HG02571 (cell line): Measurements from ENCODE around the gene NT5C2.
"Not testable (repeated sequence)": the region's sequence is repeated elsewhere in the genome, so short reads cannot be mapped to it uniquely, and the experiment has no call there.

ENCODE experiments used
- ATAC-seq: cut with Tn5 transposase; IDR thresholded peaks from one replicate; pipeline ENCODE4 v1.9.1; 2021; ENCODE audit warnings: mild to moderate bottlenecking, moderate library complexity; ENCODE audit not compliant: unreplicated experiment

NT5C2 gene

DNA sequence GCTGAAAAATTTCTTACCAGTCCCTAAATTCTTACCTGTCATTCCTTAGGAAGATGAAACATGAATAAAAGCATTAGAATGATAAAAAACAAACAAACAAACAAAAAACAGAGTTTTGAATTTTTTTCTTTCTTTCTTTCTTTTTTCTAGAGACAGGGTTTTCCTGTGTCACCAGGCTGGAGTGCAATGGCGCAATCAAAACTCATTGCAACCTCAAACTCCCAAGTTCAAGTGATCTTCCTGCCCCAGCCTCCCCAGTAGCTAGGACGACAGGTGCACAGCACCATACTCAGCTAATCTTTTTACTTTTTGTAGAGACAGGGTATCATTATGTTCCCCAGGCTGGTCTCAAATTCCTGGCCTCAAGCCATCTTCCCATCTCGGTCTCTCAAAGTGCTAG lies 26.5 kb downstream of the NT5C2 start:
- no peak for ATAC-seq

DNA sequence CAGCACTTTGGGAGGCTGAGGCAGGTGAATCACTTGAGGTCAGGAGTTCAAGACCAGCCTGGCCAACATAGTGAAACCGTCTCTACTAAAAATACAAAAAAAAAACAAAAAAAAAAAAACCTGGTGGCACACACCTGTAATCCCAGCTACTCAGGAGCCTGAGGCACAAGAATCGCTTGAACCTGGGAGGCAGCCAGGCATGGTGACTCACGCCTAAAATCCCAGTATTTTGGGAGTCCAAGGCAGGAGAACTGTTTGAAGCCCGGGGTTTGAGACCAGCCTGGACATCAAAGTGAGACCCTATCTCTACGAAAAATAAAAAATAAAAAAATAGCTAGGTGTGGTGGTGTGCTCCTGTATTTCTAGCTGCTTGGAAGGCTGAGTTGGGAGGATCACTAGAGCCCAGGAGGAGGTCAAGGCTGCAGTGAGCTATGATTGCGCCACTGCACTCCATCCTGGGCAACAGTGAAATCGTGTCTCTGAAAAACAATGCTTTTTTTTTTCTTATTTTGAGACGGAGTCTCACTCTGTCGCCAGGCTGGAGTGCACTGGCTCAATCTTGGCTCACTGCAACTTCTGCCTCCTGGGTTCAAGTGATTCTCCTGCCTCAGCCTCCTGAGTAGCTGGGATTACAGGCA lies 29.2 kb downstream of the NT5C2 start:
- not testable (repeated sequence) for ATAC-seq

DNA sequence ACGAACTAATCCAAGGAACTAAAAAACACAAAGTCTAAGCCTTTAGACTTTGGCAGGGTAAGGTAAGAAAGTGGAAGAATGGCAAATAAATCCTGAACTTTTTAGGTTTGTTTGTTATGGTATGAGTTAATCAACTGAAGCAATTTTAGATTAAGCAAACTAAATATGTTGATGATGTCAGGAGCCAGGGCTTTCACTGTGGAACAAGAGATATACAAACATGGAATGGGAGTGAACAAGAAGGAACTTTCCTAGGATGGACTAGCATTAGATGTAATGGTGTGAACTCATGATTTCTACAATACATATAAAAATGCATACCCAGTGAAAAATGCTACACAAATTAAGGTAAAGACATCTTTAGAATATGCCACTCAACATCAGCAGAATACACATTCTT lies 35.8 kb downstream of the NT5C2 start:
- no peak for ATAC-seq

DNA sequence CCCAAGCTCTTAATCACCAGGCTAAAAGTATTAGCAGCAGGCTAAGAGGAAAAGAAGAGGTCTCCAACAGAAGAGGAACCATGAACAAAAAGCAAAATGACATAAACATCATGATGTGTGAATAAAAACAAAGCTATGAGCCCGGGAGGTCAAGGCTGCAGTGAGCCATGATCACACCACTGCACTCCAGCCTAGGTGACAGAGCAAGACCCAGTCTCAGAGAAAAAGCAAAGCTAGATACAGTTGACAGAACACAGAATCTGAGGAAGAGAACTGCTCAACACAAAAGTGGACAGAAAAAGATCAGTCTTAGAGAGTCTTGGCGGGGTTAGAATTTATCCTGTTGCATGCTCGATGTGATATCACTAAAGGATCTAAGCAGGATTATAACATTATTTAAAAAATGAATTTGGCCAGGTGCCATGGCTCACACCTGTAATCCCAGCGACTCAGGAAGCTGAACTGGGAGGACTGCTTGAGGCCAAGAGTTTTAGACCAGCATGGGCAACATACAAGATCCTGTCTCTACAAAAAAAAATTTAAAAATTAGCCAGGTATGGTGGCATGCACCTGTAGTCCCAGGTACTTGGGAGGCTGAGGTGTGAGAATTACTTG lies 37.5 kb downstream of the NT5C2 start:
- ATAC-seq: no peak

DNA sequence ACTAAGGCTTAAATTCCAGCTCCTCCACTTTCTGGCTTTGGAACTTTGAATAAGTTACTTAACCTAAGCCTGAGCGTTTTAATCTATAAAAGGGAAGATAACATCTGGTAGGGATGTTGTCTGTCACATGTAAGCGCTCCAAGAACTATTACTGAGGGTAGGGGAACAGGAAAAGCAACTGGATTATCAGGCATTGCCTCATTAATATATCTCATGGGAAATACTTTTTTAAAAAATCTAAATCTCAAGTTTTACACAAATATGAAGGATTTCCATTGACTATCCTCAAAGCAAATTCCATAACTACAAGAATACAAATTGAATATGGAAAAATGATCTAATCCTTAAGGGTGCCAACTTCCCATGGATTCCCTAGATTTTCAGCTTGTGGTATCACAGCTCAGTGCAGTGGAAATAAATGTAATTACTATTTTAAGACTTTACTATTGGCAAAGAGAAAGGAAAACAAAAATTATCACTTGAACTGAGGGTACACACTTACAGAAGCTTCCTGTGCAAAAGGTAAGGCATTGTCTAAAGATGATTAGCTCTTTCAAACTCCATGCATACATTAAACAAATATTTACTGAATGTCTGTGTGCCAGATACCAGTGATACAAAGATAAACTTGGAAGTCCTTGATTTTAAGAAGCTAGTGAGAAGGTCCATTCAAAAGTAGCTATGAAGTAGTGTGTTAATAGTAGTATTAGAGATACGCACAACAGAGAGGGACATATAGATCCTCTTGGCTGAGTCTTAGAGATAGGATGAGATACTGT lies 38.4 kb downstream of the NT5C2 start:
- ATAC-seq: no peak

DNA sequence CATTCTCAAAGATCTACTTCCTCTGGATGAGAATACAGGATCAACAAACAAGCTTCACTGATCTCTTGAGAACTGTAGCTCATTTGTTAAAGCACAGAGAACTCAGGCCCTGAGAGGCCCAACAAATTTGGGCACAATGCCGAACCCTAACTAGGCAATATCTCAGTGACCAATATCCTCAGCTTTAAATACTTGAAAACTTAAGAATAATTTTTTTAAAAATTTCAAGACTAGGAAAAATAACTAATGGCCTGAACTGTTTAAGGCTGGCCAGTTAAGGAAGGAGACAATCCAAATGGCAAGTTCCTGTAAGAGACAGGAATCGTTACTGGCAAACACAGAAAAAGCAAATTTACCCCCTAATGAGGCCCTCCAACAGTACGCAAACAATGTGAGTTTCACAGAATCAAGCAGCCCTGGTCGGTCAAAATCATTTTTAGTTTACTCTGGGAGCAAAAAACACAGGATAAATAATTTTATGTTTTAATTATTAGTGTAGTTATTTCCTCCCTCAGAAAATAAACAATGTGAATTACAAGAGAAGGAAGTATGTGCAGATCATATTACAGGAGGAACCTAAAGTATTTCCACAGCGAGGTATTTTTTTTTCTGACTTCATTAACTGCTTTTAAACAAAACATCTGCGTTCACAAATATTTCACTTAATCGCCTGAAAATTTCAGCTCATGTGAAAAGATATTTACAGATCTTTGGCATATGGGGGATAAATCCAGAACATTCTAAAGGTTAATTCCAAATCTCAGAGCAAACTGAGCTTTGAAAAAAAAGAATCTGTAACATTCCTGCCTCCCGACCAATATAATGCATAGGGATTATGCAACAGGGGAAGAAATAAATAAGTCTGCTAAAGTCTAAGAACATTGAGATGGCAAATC lies 39.5 kb downstream of the NT5C2 start:
- no peak for ATAC-seq

DNA sequence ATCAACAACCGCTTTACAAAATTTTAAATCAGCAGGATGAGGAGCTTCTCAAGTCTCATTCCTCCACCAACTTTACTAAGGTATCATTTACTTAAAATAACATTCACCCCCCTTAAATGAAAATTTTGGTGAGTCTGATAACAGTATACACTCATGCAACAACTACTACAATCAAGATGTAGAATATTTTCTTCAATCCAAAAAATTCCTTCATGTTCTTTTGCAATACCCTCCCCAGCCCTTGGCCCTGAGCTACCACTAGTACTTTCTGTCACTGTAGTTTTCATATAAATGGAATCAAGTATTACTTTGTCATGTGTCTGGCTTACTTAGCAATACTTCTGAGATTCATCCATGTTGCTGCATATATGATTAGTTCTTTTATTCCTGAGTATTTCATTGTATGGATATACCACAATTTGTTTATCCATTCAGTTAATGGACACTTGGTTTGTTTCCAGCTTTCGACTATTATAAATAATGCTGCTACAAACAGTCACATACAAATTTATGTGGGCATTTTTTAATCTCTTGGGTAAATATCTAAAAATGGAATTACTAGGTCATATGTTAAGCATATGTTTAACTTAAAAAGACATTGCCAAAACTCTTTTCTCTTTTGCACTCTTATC lies 43.0 kb downstream of the NT5C2 start:
- no peak for ATAC-seq

DNA sequence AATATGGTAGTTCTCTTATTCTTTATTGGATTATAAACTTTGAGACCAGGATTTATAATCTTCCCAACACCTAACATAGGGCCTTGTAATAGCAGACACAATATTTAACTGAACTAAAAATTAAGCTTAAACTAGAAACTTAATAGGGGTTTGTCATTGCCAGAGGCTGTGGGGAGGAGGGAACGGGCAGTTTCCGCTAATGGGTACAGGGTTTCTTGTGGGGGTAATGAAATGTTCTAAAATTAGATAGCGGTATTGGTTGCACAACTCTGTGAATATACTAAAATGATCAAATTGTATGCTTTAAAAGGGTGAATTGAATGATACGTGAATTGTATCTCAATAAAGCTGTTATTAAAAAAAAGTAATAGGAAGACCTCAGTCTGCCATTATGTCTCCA lies 45.4 kb downstream of the NT5C2 start:
- ATAC-seq: no peak

DNA sequence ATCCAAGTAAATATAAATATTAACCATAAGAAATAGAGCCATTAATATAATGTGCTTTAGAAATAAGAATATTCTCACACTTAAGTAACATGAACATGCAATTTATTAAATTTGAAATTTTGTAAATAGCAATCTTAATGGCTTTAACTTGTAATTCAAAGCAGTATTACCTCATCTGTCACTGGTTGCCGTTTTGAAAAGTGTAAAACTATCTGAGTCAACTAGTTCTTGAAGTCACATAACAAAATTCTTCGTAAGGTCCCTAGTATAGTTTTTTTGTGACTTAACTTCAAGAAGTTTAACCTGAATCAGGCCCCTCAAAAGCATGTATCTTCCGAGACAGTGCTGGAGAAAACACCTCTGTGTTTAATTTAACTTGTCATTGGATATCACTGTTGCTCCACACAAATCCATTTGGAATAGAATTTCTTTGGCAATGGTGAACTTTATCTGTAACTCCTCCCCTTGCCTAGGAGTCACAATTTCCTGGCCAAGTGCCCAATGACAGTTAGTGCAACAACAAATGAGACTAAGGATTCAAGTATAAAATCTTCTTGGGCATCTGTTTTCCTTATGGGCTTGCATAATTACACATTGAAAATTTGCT lies 47.1 kb downstream of the NT5C2 start:
- ATAC-seq: no peak

DNA sequence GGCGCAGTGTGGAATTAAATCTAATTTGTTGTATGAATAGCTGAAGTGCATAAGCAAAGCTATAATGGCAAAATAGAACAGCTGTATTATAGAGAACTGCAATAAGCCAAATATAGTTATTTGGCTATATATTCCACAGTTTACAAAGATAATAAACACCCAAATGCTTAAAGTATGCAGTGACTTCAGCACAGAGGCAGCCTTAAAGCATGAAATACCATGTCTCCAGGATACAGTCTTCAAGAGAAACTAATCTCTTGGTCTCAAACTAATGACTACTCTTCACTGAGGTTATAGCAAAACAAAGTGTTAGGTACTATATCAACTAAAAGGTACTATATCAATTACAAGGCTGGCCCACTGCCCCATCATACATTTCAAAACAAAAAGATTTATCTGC lies 48.0 kb downstream of the NT5C2 start:
- ATAC-seq: no peak

DNA sequence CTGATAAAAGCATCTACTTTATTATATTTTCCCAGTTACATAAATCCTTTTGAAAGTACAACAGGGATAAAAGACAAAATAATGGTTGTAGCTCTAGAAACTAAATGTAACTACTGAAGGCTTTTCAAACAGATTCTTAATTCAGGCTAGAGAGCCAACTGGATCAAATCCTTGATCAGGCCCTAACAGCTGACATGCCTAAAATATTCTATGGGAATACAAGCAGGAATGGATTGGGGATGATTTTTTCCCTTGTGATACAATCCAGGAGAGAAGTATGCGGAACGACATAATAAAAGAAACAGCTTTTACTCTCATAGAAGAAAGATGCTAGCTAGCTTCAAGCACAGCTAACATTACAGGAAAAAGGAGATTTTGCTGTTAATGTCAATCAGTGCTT lies 49.0 kb downstream of the NT5C2 start:
- ATAC-seq: no peak

DNA sequence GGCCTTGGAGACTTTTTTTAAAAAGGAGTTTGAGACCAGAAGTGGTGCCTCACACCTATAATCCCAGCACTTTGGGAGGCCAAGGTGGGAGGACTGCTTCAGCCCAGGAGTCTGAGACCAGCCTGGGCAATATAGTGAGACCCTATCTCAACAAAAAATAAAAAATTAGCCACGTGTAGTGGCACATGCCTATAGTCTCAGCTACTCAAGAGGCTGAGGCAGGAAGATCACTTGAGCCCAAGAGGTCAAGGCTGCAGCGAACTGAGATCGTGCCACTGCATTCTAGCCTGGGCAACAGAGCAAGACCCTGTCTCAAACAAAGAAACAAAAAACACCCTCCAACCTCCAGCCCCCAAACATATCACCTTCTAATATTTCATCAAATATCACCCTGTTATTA lies 49.4 kb downstream of the NT5C2 start:
- ATAC-seq: not testable (repeated sequence)

DNA sequence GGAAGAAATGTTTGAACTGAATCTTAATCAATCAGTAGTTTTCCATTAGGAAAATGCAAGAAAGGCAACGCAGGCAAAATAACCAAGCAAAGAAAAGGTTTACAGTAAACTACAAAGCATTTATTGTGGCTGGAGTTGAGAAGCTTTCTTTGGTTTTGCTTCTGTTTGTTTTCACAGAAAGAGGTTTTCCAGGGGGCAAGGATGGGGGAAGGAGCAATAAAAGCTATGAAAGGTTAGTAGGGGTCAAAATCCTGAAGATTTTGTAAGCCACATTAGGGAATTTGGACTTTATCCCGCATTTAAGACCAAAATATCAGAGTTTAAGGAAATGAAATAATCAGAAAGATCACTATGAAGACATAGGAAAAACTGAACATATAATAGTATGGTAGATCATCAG lies 51.1 kb downstream of the NT5C2 start:
- no peak for ATAC-seq

DNA sequence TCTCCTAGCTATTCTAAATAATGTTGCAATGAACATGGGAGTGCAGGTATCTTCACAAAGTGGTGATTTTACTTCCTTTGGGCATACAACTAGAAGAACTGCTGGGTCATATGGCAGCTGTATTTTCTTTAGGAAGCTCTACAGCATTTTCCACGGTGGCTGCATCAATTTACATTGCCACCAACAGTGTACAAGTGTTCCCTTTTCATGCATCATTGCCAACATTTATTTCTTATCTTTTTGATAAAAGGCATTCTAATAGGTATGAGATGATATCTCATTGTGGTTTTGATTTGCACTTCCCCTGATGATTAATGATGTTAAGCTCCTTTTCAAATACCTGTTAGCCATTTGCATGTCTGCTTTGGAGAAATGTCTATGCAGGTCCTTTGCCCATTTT lies 52.6 kb downstream of the NT5C2 start:
- ATAC-seq: no peak

DNA sequence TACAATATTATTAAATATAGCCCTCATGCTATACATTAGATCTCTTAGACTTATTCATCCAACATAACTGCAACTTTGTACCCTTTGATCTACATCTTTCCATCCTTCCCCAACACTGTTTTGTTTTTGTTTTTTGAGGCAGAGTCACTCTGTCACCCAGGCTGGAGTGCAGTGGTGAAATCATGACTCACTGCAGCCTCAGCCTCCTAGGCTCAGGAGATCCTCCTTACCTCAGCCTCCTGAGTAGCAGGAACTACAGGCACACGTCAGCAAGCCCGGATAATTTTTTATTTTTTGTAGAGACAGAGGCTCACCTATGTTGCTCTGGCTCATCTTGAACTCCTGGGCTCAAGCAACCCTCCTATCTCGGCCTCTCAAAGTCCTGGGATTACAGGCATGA lies 53.3 kb downstream of the NT5C2 start:
- ATAC-seq: no peak

DNA sequence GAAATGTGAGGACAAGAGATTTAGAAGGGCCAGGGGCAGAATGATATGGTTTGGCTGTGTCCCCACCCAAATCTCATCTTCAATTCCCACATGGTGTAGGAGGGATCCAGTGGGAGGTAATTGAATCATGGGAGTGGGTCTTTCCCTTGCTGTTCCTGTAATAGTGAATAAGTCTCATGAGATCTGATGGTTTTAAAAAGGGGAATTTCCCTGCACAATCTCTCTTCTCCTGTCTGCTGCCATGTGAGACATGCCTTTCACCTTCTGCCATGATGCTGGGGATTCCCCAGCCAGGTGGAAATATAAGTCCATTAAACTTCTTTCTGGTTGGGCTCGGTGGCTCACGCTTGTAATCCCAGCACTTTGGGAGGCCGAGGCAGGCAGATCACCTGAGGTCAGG lies 57.9 kb downstream of the NT5C2 start:
- ATAC-seq: not testable (repeated sequence)

DNA sequence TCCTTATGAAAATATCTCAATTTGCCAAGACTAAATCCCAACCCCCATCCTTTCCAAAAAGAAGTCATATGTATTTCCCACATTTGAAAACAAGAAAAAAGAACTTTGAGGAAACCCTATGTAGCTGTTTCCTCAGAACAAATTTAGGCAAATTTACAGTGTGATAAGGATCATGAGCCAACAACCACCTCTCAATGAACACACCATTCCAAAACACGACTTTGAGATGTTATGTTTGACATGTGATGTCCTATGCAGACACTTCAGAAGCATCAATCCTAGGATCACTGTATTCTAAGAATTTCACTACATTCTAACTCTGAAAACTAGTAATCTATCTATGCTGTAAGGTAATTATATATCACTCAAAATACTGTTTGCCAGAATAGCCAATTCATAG lies 62.2 kb downstream of the NT5C2 start:
- no peak for ATAC-seq

DNA sequence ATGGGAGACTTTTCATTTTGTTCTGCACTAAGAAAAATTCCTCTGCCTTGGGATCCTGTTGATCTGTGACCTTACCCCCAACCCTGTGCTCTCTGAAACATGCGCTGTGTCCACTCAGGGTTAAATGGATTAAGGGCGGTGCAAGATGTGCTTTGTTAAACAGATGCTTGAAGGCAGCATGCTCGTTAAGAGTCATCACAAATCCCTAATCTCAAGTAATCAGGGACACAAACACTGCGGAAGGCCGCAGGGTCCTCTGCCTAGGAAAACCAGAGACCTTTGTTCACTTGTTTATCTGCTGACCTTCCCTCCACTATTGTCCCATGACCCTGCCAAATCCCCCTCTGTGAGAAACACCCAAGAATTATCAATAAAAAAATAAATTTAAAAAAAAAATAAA lies 62.9 kb downstream of the NT5C2 start:
- not testable (repeated sequence) for ATAC-seq

DNA sequence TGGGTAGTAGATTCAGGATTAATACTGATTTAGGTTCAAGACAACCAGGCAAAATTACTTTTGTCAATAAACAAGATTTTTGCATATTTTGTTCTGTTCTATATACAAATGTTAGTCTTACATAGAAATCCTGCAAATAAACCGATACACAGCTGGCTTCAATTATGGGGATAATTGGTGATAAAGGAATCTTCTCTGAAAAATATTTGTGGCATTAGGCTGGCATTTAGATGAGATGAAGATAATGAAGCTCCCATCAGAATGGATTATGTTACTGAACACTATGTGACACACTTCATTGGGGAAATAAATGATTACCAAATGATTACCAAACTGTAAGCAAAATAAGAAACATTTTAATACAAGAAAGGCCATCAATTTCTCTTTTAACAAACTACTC lies 65.8 kb downstream of the NT5C2 start:
- no peak for ATAC-seq
